NOMO-1 (cell line): ENCODE results near the gene PLOD2.
A peak's percentile ranks its signal among the peaks of the same experiment; 100 is the strongest.

Source experiments
- DNase-seq, 2 experiments: peaks; one replicate each; lab custom pipeline; 2025; ENCODE audit not compliant: unreplicated experiment in 2 of 2; lab: John Stamatoyannopoulos, UW

PLOD2 gene

DNA sequence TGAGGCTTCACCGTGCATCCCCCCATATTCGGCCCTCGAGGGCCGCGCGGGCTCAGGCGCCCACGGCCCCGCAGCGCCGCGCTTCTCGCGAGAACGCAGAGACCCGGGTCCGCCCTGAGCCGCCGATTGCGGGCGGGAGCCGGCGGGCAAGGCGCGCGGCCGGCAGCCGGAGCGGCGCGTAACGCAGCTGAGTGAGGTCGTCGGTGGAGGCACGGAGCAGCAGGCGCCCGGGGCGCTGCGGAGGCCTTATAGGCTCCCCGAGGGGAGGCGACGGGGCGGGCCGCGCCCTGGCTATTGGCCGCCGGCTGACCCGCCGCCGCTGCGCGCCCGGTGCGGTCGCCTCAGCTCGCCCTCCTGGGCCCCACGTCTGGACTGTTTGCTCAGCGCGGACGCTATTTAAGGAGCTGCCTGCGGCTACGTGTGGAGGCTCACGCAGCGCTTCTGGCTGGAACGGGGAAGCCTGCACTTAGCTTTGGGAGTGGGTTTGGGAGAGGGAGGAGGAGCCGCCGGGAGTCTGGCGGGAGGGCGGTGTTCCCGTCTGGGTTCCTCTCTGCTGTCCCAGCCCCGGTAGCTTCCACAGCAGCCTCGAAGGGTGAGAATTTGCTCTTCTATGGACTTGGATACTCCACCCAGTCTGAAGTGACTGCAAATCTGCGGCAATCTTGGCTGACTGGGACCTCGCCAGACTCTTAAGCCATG is at the start of gene PLOD2:
PLOD2 (minus strand) TSS at position 221 of the 699 bp plus-strand sequence; CDS start at position 26, 195 bp downstream.
- no peak for DNase-seq

GRCh38 chr3:146209371-146209770 is 48.4 kb upstream of the PLOD2 start:
- DNase-seq, result no peak

GRCh38 chr3:146203776-146204175 is 42.8 kb upstream of the PLOD2 start:
- DNase-seq, result no peak

DNA sequence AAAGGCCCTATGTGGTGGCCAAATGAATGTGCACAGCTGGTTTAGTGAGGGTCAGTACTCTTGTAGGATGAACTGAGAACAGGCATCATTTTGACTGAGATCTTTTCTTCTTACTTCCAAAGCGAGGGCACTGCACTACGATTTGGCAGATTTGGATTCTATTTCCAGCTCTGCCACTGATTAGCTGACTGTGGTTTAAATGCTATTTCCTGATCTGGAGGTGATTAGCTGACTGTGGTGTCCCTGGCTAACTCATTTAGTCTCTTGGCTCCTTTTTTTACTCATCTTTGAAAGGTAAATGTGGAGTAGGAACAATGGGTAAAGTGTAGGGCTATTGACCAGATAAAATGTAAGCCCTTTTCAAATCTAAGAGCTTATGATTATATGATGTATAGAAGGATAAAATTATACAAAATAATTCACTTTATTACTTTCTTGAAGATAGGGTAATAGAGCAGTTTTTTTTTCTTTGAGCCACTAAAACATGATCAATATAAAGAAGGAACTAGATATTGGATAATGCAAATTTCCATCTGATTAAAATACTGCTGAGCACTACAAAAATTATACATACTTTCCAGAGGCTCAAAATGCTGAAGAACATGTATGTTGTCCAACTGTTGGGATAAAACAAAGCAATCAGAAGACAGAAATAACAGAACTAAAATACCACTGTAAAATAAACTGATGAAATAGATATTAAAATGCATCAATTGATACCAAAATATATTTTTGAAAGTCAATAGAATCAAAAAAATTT is 39.7 kb upstream of the PLOD2 start:
- no peak for DNase-seq

- no peak for DNase-seq
These were observed 38.8 kb upstream of the PLOD2 start for GRCh38 chr3:146199762-146200161.

GRCh38 chr3:146196789-146197188 is 35.8 kb upstream of the PLOD2 start:
- DNase-seq, result no peak

DNA sequence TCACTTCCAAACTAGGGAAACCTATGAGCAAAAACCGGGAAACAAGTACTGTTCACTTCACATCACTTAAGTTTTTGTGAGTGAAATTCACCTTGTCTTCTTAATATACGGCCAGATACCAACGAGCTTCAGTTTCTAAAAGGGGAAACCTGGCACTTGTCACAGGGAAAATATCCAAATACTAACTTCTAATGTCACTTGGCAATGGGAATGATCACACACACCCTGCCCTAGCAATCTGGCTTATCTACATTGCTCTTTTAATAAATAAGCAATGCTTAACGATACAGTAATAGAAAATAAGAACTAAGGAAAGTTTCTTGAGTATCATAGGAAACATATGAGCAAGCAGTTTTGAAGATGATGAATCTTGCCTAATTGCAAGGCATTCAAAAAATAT is 34.6 kb upstream of the PLOD2 start:
- DNase-seq, result no peak

DNA sequence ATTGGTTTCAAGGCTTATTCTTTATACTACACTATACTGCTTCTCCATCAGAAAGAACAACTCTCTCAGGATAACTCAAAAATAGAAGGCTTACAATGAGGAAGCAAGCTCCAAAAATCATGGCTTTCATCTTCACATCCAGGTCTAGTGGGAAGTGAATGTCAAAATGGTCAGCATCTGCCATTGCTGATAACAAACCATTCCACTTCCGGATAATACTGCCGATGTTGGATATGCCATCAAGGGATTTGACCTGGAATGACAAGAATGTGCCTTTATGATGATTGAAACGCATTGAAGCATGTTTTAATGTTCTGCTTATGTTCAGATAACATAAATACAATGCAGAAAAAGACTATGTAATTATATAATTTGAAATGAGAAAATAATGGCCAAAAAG is 34.0 kb upstream of the PLOD2 start:
- DNase-seq, result no peak

DNA sequence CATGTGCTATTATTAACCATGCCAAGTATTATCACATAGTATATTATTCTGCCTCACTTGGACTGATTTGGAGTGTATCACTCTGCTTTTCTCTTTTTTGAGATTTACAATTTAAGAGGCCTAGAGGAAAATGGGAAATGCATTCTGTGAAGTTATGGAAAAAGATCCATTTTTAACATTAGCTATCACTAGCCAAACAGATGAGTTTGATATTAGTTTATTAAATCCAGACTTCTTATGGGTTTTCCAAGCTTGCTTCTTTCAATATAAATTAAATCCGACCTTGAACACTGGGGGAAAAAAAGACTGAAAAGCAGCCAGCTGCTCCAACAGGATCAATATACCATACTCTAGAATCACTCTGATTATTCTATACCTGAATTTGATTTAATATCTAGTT is 30.1 kb upstream of the PLOD2 start:
- DNase-seq, result no peak

- DNase-seq, result peak; percentile 15 to 39
These were observed 28.7 kb upstream of the PLOD2 start for GRCh38 chr3:146189519-146190173.

GRCh38 chr3:146187334-146187950 is 26.5 kb upstream of the PLOD2 start:
- DNase-seq, result no peak

DNA sequence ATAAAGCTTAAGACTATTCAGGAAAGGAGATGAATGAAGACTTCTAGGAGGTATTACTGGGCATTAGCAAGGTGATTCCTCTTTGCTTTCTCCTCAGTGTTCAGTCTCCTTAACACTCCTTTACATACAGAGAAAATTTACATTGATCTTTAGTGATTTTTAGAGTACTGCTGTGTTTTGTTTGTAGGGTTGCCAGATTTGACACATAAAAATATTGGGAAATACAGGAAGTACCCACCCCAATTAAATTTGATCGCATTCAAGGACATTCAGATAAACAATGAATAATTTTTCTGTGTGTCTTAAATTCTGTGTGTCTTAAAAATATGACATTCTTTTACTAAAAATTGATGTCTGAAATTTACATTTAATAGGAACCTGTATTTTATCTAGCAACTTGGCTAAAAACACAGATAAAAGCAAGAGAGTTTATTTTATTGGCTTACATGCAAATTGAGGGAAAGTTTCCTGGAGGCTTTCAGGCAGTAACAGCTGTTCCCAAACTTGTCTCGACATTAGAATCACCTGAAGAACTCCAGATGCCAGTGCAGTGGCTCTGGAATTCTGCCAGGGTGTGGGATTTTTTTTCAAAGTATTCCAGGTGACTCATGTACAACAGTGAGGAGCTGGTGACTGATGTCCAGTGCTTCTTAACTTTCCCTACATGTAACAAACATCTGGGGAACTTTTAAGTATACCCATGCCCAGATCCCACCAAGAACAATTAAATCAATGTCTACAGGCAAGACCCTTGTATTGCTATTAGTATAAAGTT is 23.4 kb upstream of the PLOD2 start:
- no peak for DNase-seq

- DNase-seq, result no peak
These were observed 20.2 kb upstream of the PLOD2 start for GRCh38 chr3:146181216-146181615.

- DNase-seq, result no peak
These were observed 19.4 kb upstream of the PLOD2 start for GRCh38 chr3:146180376-146180775.

GRCh38 chr3:146178006-146178689 is 17.2 kb upstream of the PLOD2 start:
- DNase-seq, result no peak

DNA sequence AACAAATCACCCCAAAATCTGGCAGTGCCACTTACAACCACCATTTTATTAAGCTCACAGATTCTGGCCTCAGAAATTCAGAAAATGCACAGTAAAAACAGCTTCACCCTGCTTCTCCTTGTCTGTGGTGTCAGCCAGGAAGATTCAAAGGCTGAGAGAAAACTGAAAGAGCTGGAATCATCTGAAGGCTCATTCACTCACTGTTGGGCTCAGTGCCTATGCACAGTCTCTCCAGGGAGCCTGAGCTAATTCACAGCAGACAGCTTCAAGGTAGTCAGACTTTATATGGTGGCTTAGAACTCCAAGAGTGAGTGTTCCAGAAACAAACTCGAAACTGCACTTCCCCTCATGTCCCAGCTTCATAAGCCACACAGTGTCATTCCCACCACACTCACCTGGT is 16.5 kb upstream of the PLOD2 start:
- DNase-seq, result no peak

DNA sequence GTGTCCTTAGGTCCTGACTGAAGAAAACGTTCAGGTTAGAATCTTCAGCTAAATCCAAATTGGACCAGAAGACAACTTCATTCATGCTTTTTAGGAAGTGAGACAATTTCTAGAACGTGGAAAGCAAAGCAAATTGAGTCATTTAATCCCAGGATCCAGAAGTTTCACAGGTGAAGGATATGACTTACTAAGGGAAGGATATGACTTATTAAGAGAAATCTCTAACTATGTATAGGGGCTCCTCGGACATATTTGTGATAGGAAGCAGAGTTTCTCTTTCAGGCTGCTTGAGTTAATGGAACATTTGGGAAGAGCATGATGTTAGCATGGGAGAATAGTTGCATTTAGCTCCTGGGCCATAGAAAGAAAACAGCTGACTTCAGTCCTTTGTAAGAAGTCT is 16.1 kb upstream of the PLOD2 start:
- DNase-seq, result no peak

- DNase-seq, result no peak
These were observed 11.6 kb upstream of the PLOD2 start for GRCh38 chr3:146172586-146172985.

DNA sequence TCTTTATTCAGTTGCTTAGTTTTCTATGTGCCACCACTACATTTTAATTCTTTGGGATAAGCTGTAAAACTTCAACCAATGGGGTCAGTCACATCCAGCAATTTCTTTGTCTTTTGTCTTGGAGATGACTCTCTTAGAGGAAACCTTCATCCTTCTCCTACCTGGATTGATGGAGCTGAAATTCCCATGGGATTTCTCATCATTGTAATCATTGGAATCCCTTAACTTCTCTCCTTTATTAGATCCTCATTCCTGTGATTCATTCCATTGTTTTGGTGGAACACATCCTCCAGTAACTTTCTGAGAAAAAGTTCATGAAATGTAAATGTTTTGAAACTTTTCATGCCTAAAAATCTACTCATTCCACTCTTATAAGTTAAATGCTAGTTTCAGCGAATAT is 9.6 kb upstream of the PLOD2 start:
- DNase-seq, result no peak

DNA sequence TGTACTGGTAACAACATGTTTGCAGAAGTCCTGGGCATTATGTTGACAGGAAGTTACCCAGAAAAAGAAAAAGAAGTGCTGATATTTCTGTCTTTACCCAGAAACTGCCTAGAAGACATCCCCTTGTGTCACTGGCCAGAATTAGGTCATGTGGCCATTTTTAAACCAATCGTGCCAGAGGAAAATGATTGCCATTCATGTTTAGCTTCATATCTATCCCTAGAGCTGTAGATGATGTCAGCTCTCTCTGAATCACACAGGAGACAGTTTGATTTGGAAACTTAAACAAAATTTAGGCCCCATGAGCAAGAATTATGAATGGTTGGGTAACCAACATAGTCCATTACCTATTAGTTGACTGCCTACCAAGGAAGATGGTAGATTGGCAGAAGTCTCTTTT is 8.9 kb upstream of the PLOD2 start:
- DNase-seq, result no peak
